ENCODE measurements around the gene TIAM1. TPM values are rescaled to one million over a fixed set of nuclear protein-coding genes. Genes with fewer than 3 reads are reported as not detected.

The TIAM1 gene
- total and polyA plus RNA-seq, 2 of the 8 experiments (the other 6 are each of a cell fraction or from before 2014, with no cell fraction given): 10.1 to 30.7 TPM

DNA sequence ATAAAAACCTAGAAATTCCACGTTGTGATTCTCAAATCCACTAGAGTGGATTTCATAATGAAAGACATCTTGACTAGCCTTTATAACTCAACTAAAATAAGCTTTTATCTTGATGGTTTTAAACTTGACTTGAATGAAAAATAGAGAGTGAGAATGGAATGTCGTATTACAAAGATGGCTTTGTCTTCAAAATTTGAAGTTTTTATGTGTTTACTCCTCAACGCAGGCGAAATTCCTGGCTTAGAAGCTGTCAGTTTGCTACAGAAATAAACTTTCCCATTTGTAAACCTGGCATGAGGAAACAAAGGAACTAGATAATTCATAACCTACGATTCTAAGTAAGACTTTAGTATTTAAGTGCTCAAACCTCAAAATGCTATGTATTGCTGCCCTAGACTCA lies 215.8 kb downstream of the TIAM1 start:
- CTCF ChIA-PET (ENCODE audit: partially characterized antibody): interaction anchor here (1.5 kb wide), 1 partner anchor 9 kb away, joined by 3 read pairs; no protein-coding TSS in a partner anchor
- H3K27ac ChIP-seq (ENCODE audit: low read depth, low read length): no peak overlapping the region
- DNase-seq (ENCODE audit: low read depth in 1 of 2, low spot score in 2 of 2): no peak
- TF ChIP-seq HDAC2 (IDR thresholded peaks at IDR 0.05; ENCODE audit: borderline replicate concordance in 1 of 2, low read depth in 2 of 2, low read length in 2 of 2) (no peak), TAF1 (IDR thresholded peaks at IDR 0.05; ENCODE audit: low read depth, low read length) (no peak), SIX5 (IDR thresholded peaks at IDR 0.05; ENCODE audit: low read depth, low read length) (no peak), RFX5 (IDR thresholded peaks at IDR 0.05; ENCODE audit: borderline replicate concordance, low read depth, low read length) (no peak), RAD21 (IDR thresholded peaks at IDR 0.05 in 1 of 2, conservative IDR thresholded peaks at IDR 0.05 in 1 of 2; ENCODE audit: low read depth in 2 of 2, low read length in 2 of 2) (no peak), SAP30 (IDR thresholded peaks at IDR 0.05; ENCODE audit: insufficient read depth, insufficient replicate concordance, low read length) (no peak), SP2 (IDR thresholded peaks at IDR 0.05; ENCODE audit: low read length) (no peak), SIRT6 (IDR thresholded peaks at IDR 0.05; ENCODE audit: low read length) (no peak), GTF2F1 (IDR thresholded peaks at IDR 0.05; ENCODE audit: borderline replicate concordance, low read depth, low read length) (no peak), ASH2L (IDR thresholded peaks at IDR 0.05; ENCODE audit: low read length) (no peak), KDM1A (IDR thresholded peaks at IDR 0.05; ENCODE audit: borderline replicate concordance, low read length) (no peak), BACH1 (IDR thresholded peaks at IDR 0.05; ENCODE audit: low read length) (no peak), JUND (IDR thresholded peaks at IDR 0.05; ENCODE audit: low read length) (no peak)

More for the DNA sequence above, 215.8 kb downstream of the TIAM1 start:
- no peak for FAIRE-seq
- Histone ChIP-seq H4K5ac (ENCODE audit: insufficient read length, low read depth, low read length) (no peak overlapping the region), H4K20me1 (replicated peaks in 1 of 2; ENCODE audit: control insufficient read depth in 1 of 2, insufficient read depth in 2 of 2, low read length in 2 of 2) (no peaks in the 10 kb centered on the region), H3K4ac (replicated peaks; ENCODE audit: insufficient read length, low read depth, low read length) (no peak overlapping the region), H3K14ac (ENCODE audit: insufficient read length) (no peak overlapping the region), H3K4me1 (replicated peaks in 1 of 4; ENCODE audit: control insufficient read depth in 3 of 4, insufficient read depth in 4 of 4, low read length in 3 of 4) (peaks cover 0 to 14% (median 2%) of the 10 kb centered on the region in 4 experiments; a peak in 3 of 7 replicates), H3K4me3 (ENCODE audit: extremely low read depth in 1 of 4, insufficient read depth in 2 of 4, low read depth in 3 of 4, low read length in 4 of 4) (no peak overlapping the region), H3K23ac (ENCODE audit: insufficient read length) (no peak overlapping the region), H4K8ac (ENCODE audit: extremely low read depth, insufficient read depth, low read length) (no peak overlapping the region), H3K56ac (replicated peaks; ENCODE audit: insufficient read length, low read depth, low read length) (no peak overlapping the region), H3K79me2 (ENCODE audit: control insufficient read depth in 1 of 2, insufficient read depth in 2 of 2, low read length in 2 of 2) (no peaks in the 10 kb centered on the region), H3K9ac (replicated peaks in 1 of 4; ENCODE audit: extremely low read depth in 1 of 4, low read depth in 3 of 4, low read length in 3 of 4) (no peak overlapping the region), H2BK120ac (replicated peaks; ENCODE audit: low read depth, low read length) (no peak overlapping the region), H2BK15ac (ENCODE audit: low read length) (no peak overlapping the region), H3K36me3 (ENCODE audit: control insufficient read depth in 2 of 4, insufficient read depth in 4 of 4, low read length in 3 of 4) (peaks cover 0 to 10% (median 1%) of the 10 kb centered on the region in 4 experiments; a peak in 2 of 8 replicates), H3K4me2 (ENCODE audit: insufficient read depth in 1 of 2, low read depth in 2 of 2, low read length in 2 of 2) (peak overlapping the region in 1 of 2 experiments; percentile 15; a peak in 1 of 4 replicates), H3K9me3 (ENCODE audit: insufficient read depth in 2 of 2, low read depth in 1 of 2, low read length in 1 of 2) (no peaks in the 10 kb centered on the region), H3K27me3 (replicated peaks in 1 of 4; ENCODE audit: control insufficient read depth in 3 of 4, extremely low read depth in 1 of 4, insufficient read depth in 3 of 4, low read length in 3 of 4) (no peaks in the 10 kb centered on the region), H2BK12ac (ENCODE audit: low read depth, low read length) (no peak overlapping the region), H4K91ac (replicated peaks; ENCODE audit: insufficient read length, low read length) (no peak overlapping the region), H2BK5ac (ENCODE audit: low read depth, low read length) (no peak overlapping the region), H3K79me1 (ENCODE audit: low read depth, low read length) (no peaks in the 10 kb centered on the region), H2AFZ (ENCODE audit: low read length) (no peak overlapping the region), H3K18ac (ENCODE audit: extremely low read depth, low read length) (no peak overlapping the region), H2AK5ac (ENCODE audit: low read depth, low read length) (no peak overlapping the region), H3K23me2 (ENCODE audit: low read depth, low read length) (no peaks in the 10 kb centered on the region), H2BK20ac (ENCODE audit: low read length) (no peak overlapping the region)
- WGBS, 2 experiments (ENCODE audit: extremely low coverage in 1 of 2, insufficient coverage in 1 of 2, insufficient read length in 1 of 2, insufficient replicate concordance in 2 of 2, low coverage in 1 of 2, low lambda C conversion rate in 2 of 2, missing lambda C conversion rate in 1 of 2): 71% methylated on average over 5 of the region's 5 CpGs; no CpG with 5 or more reads in 1 of the 2 experiments
- POLR2A ChIA-PET (ENCODE audit: partially characterized antibody): no interaction called here
